H1 (cell line): Measurements from ENCODE around the gene GPM6B. TPM values are rescaled to one million over a fixed set of nuclear protein-coding genes. Genes with fewer than 3 reads are reported as not detected.

Source experiments
- CTCF ChIA-PET: fragments of 300-600 bp; sonication (Branson Sonifier 250); formaldehyde crosslinking; loops from one replicate; lab custom pipeline; 2021; ENCODE audit not compliant: partially characterized antibody; lab: Charles Lee
- POLR2A ChIA-PET: fragments of 300-600 bp; sonication (Branson Sonifier 250); formaldehyde crosslinking; loops from one replicate; lab custom pipeline; 2021; ENCODE audit warnings: inconsistent platforms; ENCODE audit not compliant: partially characterized antibody; lab: Charles Lee
- DNase-seq, 2 experiments: peaks; one replicate each; pipeline versions ENCODE4 v3.0.0 to v3.0.0-alpha.2; 2010 to 2022; ENCODE audit warnings: low spot score in 2 of 2, low read depth in 1 of 2, mixed read lengths in 1 of 2
- FAIRE-seq: peaks from 2 replicates; lab custom pipeline; 2011; peaks lifted over from hg19 to GRCh38; lab: Jason Lieb, UNC
- H2AFZ ChIP-seq: 2 replicates; pipeline ENCODE4 v1.8.1; 2012; ENCODE audit warnings: low read length, inconsistent platforms
- H2AK5ac ChIP-seq: 2 replicates; pipeline ENCODE4 v1.6.1; 2013; ENCODE audit warnings: low read depth, low read length
- H2BK120ac ChIP-seq: replicated peaks from 2 replicates; pipeline ENCODE3; 2013; ENCODE audit warnings: low read depth, low read length, inconsistent platforms
- H2BK12ac ChIP-seq: 2 replicates; pipeline ENCODE4 v1.6.1; 2013; ENCODE audit warnings: low read depth, low read length
- H2BK15ac ChIP-seq: 2 replicates; pipeline ENCODE4 v1.6.1; 2013; ENCODE audit warnings: low read length
- H2BK20ac ChIP-seq: 2 replicates; pipeline ENCODE4 v1.6.1; 2013; ENCODE audit warnings: low read length
- H2BK5ac ChIP-seq: 2 replicates; pipeline ENCODE4 v1.6.1; 2013; ENCODE audit warnings: low read depth, low read length
- H3K14ac ChIP-seq: 2 replicates; pipeline ENCODE4 v1.6.1; 2013; ENCODE audit warnings: inconsistent platforms; ENCODE audit not compliant: insufficient read length
- H3K18ac ChIP-seq: 2 replicates; pipeline ENCODE4 v1.6.1; 2013; ENCODE audit warnings: low read length; ENCODE audit errors: extremely low read depth
- H3K23ac ChIP-seq: 2 replicates; pipeline ENCODE4 v1.6.1; 2013; ENCODE audit warnings: inconsistent platforms; ENCODE audit not compliant: insufficient read length
- H3K23me2 ChIP-seq: 2 replicates; pipeline ENCODE4 v1.6.1; 2013; ENCODE audit warnings: low read depth, low read length
- H3K27ac ChIP-seq: 2 replicates; pipeline ENCODE4 v1.6.1; 2011; ENCODE audit warnings: low read depth, low read length, inconsistent platforms
- H3K27me3 ChIP-seq, 4 experiments: replicated peaks in 1 of 4; 1 replicate in 1 of 4; 2 replicates in 3 of 4; pipeline versions ENCODE4 v1.6.1 to v1.8.1; 2011 to 2013; ENCODE audit warnings: low read length in 3 of 4, mild to moderate bottlenecking in 3 of 4, inconsistent platforms in 2 of 4, mixed read lengths in 2 of 4, moderate library complexity in 1 of 4; ENCODE audit not compliant: control insufficient read depth in 3 of 4, insufficient read depth in 3 of 4; ENCODE audit errors: extremely low read depth in 1 of 4
- H3K36me3 ChIP-seq, 4 experiments: 2 replicates each; pipeline versions ENCODE4 v1.6.1 to v1.8.1; 2011 to 2013; ENCODE audit warnings: mild to moderate bottlenecking in 4 of 4, low read length in 3 of 4, moderate library complexity in 2 of 4, control low read depth in 1 of 4, inconsistent platforms in 1 of 4; ENCODE audit not compliant: insufficient read depth in 4 of 4, control insufficient read depth in 2 of 4
- H3K4ac ChIP-seq: replicated peaks from 2 replicates; pipeline ENCODE3; 2013; ENCODE audit warnings: low read length, low read depth, mixed read lengths, inconsistent platforms; ENCODE audit not compliant: insufficient read length
- H3K4me1 ChIP-seq, 4 experiments: replicated peaks in 1 of 4; 1 replicate in 1 of 4; 2 replicates in 3 of 4; pipeline versions ENCODE4 v1.6.1 to v1.8.1; 2011 to 2013; ENCODE audit warnings: low read length in 3 of 4, inconsistent platforms in 2 of 4, mixed read lengths in 1 of 4; ENCODE audit not compliant: insufficient read depth in 4 of 4, control insufficient read depth in 3 of 4
- H3K4me2 ChIP-seq, 2 experiments: 2 replicates each; pipeline versions ENCODE4 v1.6.1 to v1.8.1; 2011 to 2013; ENCODE audit warnings: low read depth in 2 of 2, low read length in 2 of 2, control low read depth in 1 of 2, inconsistent platforms in 1 of 2, mild to moderate bottlenecking in 1 of 2; ENCODE audit not compliant: insufficient read depth in 1 of 2
- H3K4me3 ChIP-seq, 4 experiments: fragments of 200-600, 300-600 bp in 1 of 4; sonication (generic), shearing (Covaris generic), sonication (Bioruptor Twin) in 1 of 4; 2 replicates each; pipeline versions ENCODE4 v1.5.1 to v1.8.1; 2011 to 2016; ENCODE audit warnings: low read length in 4 of 4, low read depth in 3 of 4, control low read depth in 2 of 4, inconsistent platforms in 2 of 4, mild to moderate bottlenecking in 2 of 4, mixed read lengths in 1 of 4, moderate library complexity in 1 of 4; ENCODE audit not compliant: insufficient read depth in 2 of 4; ENCODE audit errors: extremely low read depth in 1 of 4
- H3K56ac ChIP-seq: replicated peaks from 2 replicates; pipeline ENCODE3; 2013; ENCODE audit warnings: low read depth, mild to moderate bottlenecking, mixed read lengths, low read length, inconsistent platforms; ENCODE audit not compliant: insufficient read length
- H3K79me1 ChIP-seq: 2 replicates; pipeline ENCODE4 v1.6.1; 2013; ENCODE audit warnings: low read depth, low read length, control low read depth
- H3K79me2 ChIP-seq, 2 experiments: 2 replicates each; pipeline versions ENCODE4 v1.6.1 to v1.8.1; 2012 to 2013; ENCODE audit warnings: low read length in 2 of 2, mild to moderate bottlenecking in 2 of 2, inconsistent platforms in 1 of 2; ENCODE audit not compliant: insufficient read depth in 2 of 2, control insufficient read depth in 1 of 2
- H3K9ac ChIP-seq, 4 experiments: replicated peaks in 1 of 4; 1 replicate in 1 of 4; 2 replicates in 3 of 4; pipeline versions ENCODE4 v1.6.1 to v1.8.1; 2011 to 2013; ENCODE audit warnings: low read depth in 3 of 4, low read length in 3 of 4, control low read depth in 2 of 4, mild to moderate bottlenecking in 2 of 4, moderate library complexity in 2 of 4, inconsistent platforms in 1 of 4; ENCODE audit errors: extremely low read depth in 1 of 4
- H3K9me3 ChIP-seq, 2 experiments: 2 replicates each; pipeline versions ENCODE4 v1.6.1 to v1.8.1; 2012 to 2013; ENCODE audit warnings: mild to moderate bottlenecking in 2 of 2, moderate library complexity in 2 of 2, control low read depth in 1 of 2, inconsistent platforms in 1 of 2, low read depth in 1 of 2, low read length in 1 of 2, mixed read lengths in 1 of 2; ENCODE audit not compliant: insufficient read depth in 2 of 2
- H4K20me1 ChIP-seq, 2 experiments: replicated peaks in 1 of 2; 2 replicates each; pipeline versions ENCODE3 to v1.8.1; 2011 to 2013; ENCODE audit warnings: inconsistent platforms in 2 of 2, low read length in 2 of 2, mild to moderate bottlenecking in 1 of 2; ENCODE audit not compliant: insufficient read depth in 2 of 2, control insufficient read depth in 1 of 2
- H4K5ac ChIP-seq: 2 replicates; pipeline ENCODE4 v1.6.1; 2013; ENCODE audit warnings: low read length, low read depth, mixed read lengths, inconsistent platforms; ENCODE audit not compliant: insufficient read length
- H4K8ac ChIP-seq: 2 replicates; pipeline ENCODE4 v1.8.0; 2013; ENCODE audit warnings: mild to moderate bottlenecking, moderate library complexity, low read length, inconsistent platforms; ENCODE audit not compliant: insufficient read depth; ENCODE audit errors: extremely low read depth
- H4K91ac ChIP-seq: replicated peaks from 2 replicates; pipeline ENCODE3; 2013; ENCODE audit warnings: low read length, mixed read lengths, inconsistent platforms; ENCODE audit not compliant: insufficient read length
- CHD2 ChIP-seq: IDR thresholded peaks from 2 replicates; pipeline ENCODE4 v1.6.1; 2012; ENCODE audit warnings: low read length, improper control_type of control experiment
- CTBP2 ChIP-seq: IDR thresholded peaks from 2 replicates; pipeline ENCODE4 v1.7.0; 2011; ENCODE audit warnings: borderline replicate concordance, mild to moderate bottlenecking, moderate library complexity, mixed read lengths, low read length; ENCODE audit not compliant: insufficient read depth, insufficient read length
- EP300 ChIP-seq, 2 experiments: IDR thresholded peaks; 1 replicate in 1 of 2; 2 replicates in 1 of 2; pipeline ENCODE4 v1.6.1; 2011 to 2012; ENCODE audit warnings: low read depth in 2 of 2, low read length in 2 of 2, mild to moderate bottlenecking in 2 of 2, borderline replicate concordance in 1 of 2, inconsistent platforms in 1 of 2, moderate library complexity in 1 of 2
- EZH2 ChIP-seq: fragments of 200-600 bp; sonication (generic); IDR thresholded peaks from 2 replicates; pipeline ENCODE4 v1.7.1; 2012; ENCODE audit warnings: low read depth, mild to moderate bottlenecking, moderate library complexity, low read length, inconsistent platforms; ENCODE audit not compliant: severe bottlenecking
- GABPA ChIP-seq: IDR thresholded peaks from 2 replicates; pipeline ENCODE4 v1.6.1; 2011; ENCODE audit warnings: mild to moderate bottlenecking, low read length, moderate library complexity, borderline replicate concordance; ENCODE audit not compliant: insufficient read depth
- RBBP5 ChIP-seq: IDR thresholded peaks from 2 replicates; pipeline ENCODE4 v1.7.1; 2012; ENCODE audit warnings: low read depth, mild to moderate bottlenecking, inconsistent platforms, low read length, moderate library complexity, borderline replicate concordance
- SIN3A ChIP-seq, 2 experiments: IDR thresholded peaks in 1 of 2; conservative IDR thresholded peaks in 1 of 2; 2 replicates each; pipeline ENCODE4 v1.6.1; 2011 to 2012; ENCODE audit warnings: low read length in 2 of 2, improper control_type of control experiment in 1 of 2, low read depth in 1 of 2, mild to moderate bottlenecking in 1 of 2
- SIX5 ChIP-seq: IDR thresholded peaks from 2 replicates; pipeline ENCODE4 v1.6.1; 2011; ENCODE audit warnings: mild to moderate bottlenecking, low read depth, low read length
- SP2 ChIP-seq: IDR thresholded peaks from 2 replicates; pipeline ENCODE4 v1.6.1; 2012; ENCODE audit warnings: mild to moderate bottlenecking, low read length, inconsistent platforms
- TAF1 ChIP-seq: IDR thresholded peaks from 2 replicates; pipeline ENCODE4 v1.6.1; 2011; ENCODE audit warnings: mild to moderate bottlenecking, low read depth, low read length
- WGBS, 2 experiments: shearing (Covaris generic) in 1 of 2; methylation state at CpG; one replicate each; pipeline versions ENCODE4 v1.1.6 to v1.1.7; 2013 to 2015; ENCODE audit warnings: low lambda C conversion rate in 2 of 2, mixed read lengths in 2 of 2, inconsistent platforms in 1 of 2, low coverage in 1 of 2, missing lambda C conversion rate in 1 of 2; ENCODE audit not compliant: insufficient replicate concordance in 2 of 2, insufficient coverage in 1 of 2, insufficient read length in 1 of 2; ENCODE audit errors: extremely low coverage in 1 of 2, missing lambda C conversion rate in 1 of 2; 5-methylcytosine and 5-hydroxymethylcytosine counted together
- polyA plus RNA-seq, 7 experiments: library from polyadenylated mRNA; depleted of rRNA in 3 of 7; stranded (reverse) in 5 of 7; unstranded in 2 of 7; fragments of >200 nt in 5 of 7; fragments of 200-250 nt in 2 of 7; gene quantifications; 1 replicate in 5 of 7; 2 replicates in 1 of 7; 4 replicates in 1 of 7; pipeline versions ENCODE4 v1.2.1 to v1.2.3, GENCODE V29; 2011 to 2013; ENCODE audit warnings: missing spikeins in 2 of 7, mixed read lengths in 2 of 7
- total RNA-seq: library from RNA; stranded (reverse); fragmentation: NEBNext Ultra II Directional; extraction: Animal tissue kit (Norgen Biotek cat#: 25700); gene quantifications from 2 replicates; pipeline ENCODE4 v1.2.1, GENCODE V29; 2021

The GPM6B gene
- total and polyA plus RNA-seq, 2 of the 8 experiments (the other 6 are each of a cell fraction or from before 2014, with no cell fraction given): 132 to 175 TPM

GRCh38 chrX:13790206-13791131 is 26.4 kb downstream of the GPM6B start:
- CTCF ChIA-PET: interaction anchor here (0.9 to 1.3 kb wide), 2 partner anchors 241 to 283 kb away, joined by 3 to 5 read pairs; no protein-coding TSS in a partner anchor
- FAIRE-seq: peak; percentile 86
- no peak overlapping the region for H3K23ac ChIP-seq

More at GRCh38 chrX:13790206-13791131, 26.4 kb downstream of the GPM6B start:
- Histone ChIP-seq H4K20me1 (no peaks in the 10 kb centered on the region), H3K4me2 (no peak overlapping the region), H3K4ac (no peak overlapping the region), H3K36me3 (peaks cover 0 to 2% (median 0%) of the 10 kb centered on the region in 4 experiments; a peak in 1 of 8 replicates), H3K18ac (no peak overlapping the region; the same call in 1 of the 2 replicates), H3K56ac (no peak overlapping the region), H2AFZ (no peak overlapping the region), H3K79me1 (no peaks in the 10 kb centered on the region), H3K23me2 (no peaks in the 10 kb centered on the region), H3K4me3 (no peak overlapping the region), H3K27me3 (no peaks in the 10 kb centered on the region), H4K8ac (no peak overlapping the region), H2BK20ac (no peak overlapping the region), H4K5ac (no peak overlapping the region), H4K91ac (no peak overlapping the region), H2BK12ac (no peak overlapping the region), H2BK15ac (no peak overlapping the region), H2AK5ac (no peak overlapping the region), H3K79me2 (peaks cover 0 to 15% of the 10 kb centered on the region in 2 experiments; a peak in 2 of 4 replicates), H2BK5ac (no peak overlapping the region), H3K4me1 (peaks cover 0 to 7% (median 0%) of the 10 kb centered on the region in 4 experiments; a peak in 2 of 7 replicates), H3K14ac (no peak overlapping the region), H3K9me3 (no peaks in the 10 kb centered on the region), H3K9ac (no peak overlapping the region), H2BK120ac (no peak overlapping the region), H3K27ac (no peak overlapping the region)
- no peak for TF ChIP-seq EP300 (IDR thresholded peaks at IDR 0.05; ENCODE audit: borderline replicate concordance in 1 of 2, low read depth in 2 of 2, low read length in 2 of 2)
- no peak for TF ChIP-seq EZH2
- no peak for TF ChIP-seq CHD2
- no peak for TF ChIP-seq SIN3A (conservative IDR thresholded peaks at IDR 0.05 in 1 of 2, IDR thresholded peaks at IDR 0.05 in 1 of 2; ENCODE audit: low read depth in 1 of 2, low read length in 2 of 2)
- TF ChIP-seq SP2: no peak
- TF ChIP-seq SIX5: no peak
- TF ChIP-seq TAF1: no peak
- no peak for TF ChIP-seq CTBP2
- TF ChIP-seq RBBP5: no peak
- no peak for TF ChIP-seq GABPA
- DNase-seq: no peak
- POLR2A ChIA-PET: no interaction called here
- 86% methylated on average over 6 of the region's 6 CpGs; no CpG with 5 or more reads in 1 of the 2 experiments for WGBS, 2 experiments
